ENCODE results near the gene TCF4.

TCF4 gene

GRCh38 chr18:55588111-55588869 is at the start of gene TCF4:
TSS of gene TCF4 (minus strand) at chr18:55588192. CDS start at chr18:55587116, 1,076 bp downstream.
- H3K9me3 ChIP-seq (ENCODE audit: severe bottlenecking): peaks cover 3% of the 10 kb centered on the region
- H3K36me3 ChIP-seq: peaks cover 2% of the 10 kb centered on the region; the same call in 1 of the 2 replicates
- no peaks in the 10 kb centered on the region for H3K27me3 ChIP-seq (ENCODE audit: insufficient read depth, low read depth, severe bottlenecking)
- peak within 1 kb of the TSS; percentile 28 for H3K27ac ChIP-seq
- H3K4me3 ChIP-seq (ENCODE audit: low read depth, low read length): peak within 1 kb of the TSS; percentile 95
- TF ChIP-seq CTCF (IDR thresholded peaks at IDR 0.05; ENCODE audit: low read depth, low read length): no peak
- DNase-seq: peak; percentile 76

GRCh38 chr18:55637204-55637603 is 49.2 kb upstream of the TCF4 start:
- H3K27ac ChIP-seq: no peak overlapping the region
- no peak overlapping the region for H3K4me3 ChIP-seq (ENCODE audit: low read depth, low read length)
- no peaks in the 10 kb centered on the region for H3K9me3 ChIP-seq (ENCODE audit: severe bottlenecking)
- no peak for DNase-seq
- TF ChIP-seq CTCF (IDR thresholded peaks at IDR 0.05; ENCODE audit: low read depth, low read length): no peak
- H3K36me3 ChIP-seq: no peaks in the 10 kb centered on the region
- no peaks in the 10 kb centered on the region for H3K27me3 ChIP-seq (ENCODE audit: insufficient read depth, low read depth, severe bottlenecking)

- Histone ChIP-seq H3K9me3 (ENCODE audit: severe bottlenecking) (no peaks in the 10 kb centered on the region), H3K36me3 (no peaks in the 10 kb centered on the region), H3K27ac (no peak overlapping the region), H3K27me3 (ENCODE audit: insufficient read depth, low read depth, severe bottlenecking) (no peaks in the 10 kb centered on the region), H3K4me3 (ENCODE audit: low read depth, low read length) (no peak overlapping the region)
- TF ChIP-seq CTCF (IDR thresholded peaks at IDR 0.05; ENCODE audit: low read depth, low read length): no peak
- no peak for DNase-seq
Observed at GRCh38 chr18:55635439-55635838, 47.4 kb upstream of the TCF4 start.

DNA sequence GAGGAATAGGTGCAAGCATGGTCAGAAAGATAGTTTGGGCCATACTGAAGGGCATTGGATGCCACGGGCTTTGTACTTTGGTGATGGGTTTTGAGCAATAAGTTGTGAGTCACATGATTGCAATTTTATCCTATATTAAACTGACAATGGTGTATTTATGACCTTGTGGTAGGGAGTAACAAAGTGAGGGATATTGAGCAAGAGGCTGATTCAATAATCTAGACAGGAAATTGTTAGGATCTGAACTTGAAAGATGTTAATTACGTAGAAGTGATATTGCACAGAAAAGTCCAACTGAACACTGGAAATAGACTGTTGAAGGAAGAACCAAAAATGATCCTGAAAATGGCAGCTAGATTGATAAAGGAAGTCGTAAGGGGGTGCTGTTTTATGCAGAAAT is 46.6 kb upstream of the TCF4 start:
- no peak for DNase-seq
- Histone ChIP-seq H3K36me3 (no peaks in the 10 kb centered on the region), H3K9me3 (ENCODE audit: severe bottlenecking) (no peaks in the 10 kb centered on the region), H3K4me3 (ENCODE audit: low read depth, low read length) (no peak overlapping the region), H3K27ac (no peak overlapping the region), H3K27me3 (ENCODE audit: insufficient read depth, low read depth, severe bottlenecking) (no peaks in the 10 kb centered on the region)
- TF ChIP-seq CTCF (IDR thresholded peaks at IDR 0.05; ENCODE audit: low read depth, low read length): no peak

DNA sequence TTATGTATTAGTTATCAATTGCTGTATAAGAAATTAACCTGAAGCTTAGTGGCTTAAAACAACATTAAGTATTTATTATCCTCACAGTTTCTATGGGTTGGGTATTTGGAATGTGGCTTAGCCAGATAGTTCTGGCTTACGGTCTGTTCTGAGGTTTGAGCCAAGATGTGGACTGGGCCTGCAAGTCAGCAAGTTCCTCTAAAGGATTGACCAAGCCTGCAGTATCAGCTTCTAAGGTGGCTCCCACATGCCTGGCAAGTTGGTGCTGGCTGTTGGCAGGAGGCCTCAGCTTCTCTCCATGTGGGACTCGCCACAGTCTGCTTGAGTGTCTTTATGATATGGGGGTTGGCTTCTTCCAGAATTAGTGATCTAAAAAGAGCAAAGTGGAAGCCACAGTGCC is 45.0 kb upstream of the TCF4 start:
- no peak for DNase-seq
- H3K36me3 ChIP-seq: no peaks in the 10 kb centered on the region
- H3K27me3 ChIP-seq (ENCODE audit: insufficient read depth, low read depth, severe bottlenecking): no peaks in the 10 kb centered on the region
- H3K4me3 ChIP-seq (ENCODE audit: low read depth, low read length): no peak overlapping the region
- no peaks in the 10 kb centered on the region for H3K9me3 ChIP-seq (ENCODE audit: severe bottlenecking)
- H3K27ac ChIP-seq: no peak overlapping the region
- TF ChIP-seq CTCF (IDR thresholded peaks at IDR 0.05; ENCODE audit: low read depth, low read length): no peak

- Histone ChIP-seq H3K27ac (no peak overlapping the region), H3K4me3 (ENCODE audit: low read depth, low read length) (no peak overlapping the region), H3K9me3 (ENCODE audit: severe bottlenecking) (no peaks in the 10 kb centered on the region), H3K27me3 (ENCODE audit: insufficient read depth, low read depth, severe bottlenecking) (no peaks in the 10 kb centered on the region), H3K36me3 (no peaks in the 10 kb centered on the region)
- no peak for DNase-seq
- TF ChIP-seq CTCF (IDR thresholded peaks at IDR 0.05; ENCODE audit: low read depth, low read length): no peak
Observed at GRCh38 chr18:55629133-55629532, 41.1 kb upstream of the TCF4 start.
